ENCODE measurements around the gene SRCAP. TPM values are rescaled to one million over a fixed set of nuclear protein-coding genes. Genes with fewer than 3 reads are reported as not detected.
A peak's percentile ranks its signal among the peaks of the same experiment; 100 is the strongest.

The SRCAP gene
- total RNA-seq, 4 donors from 2014 or later = 43.8 to 135 (median 71.3) TPM

- Histone ChIP-seq H3K4me3 (no peak overlapping the region), H3K4me1 (peaks cover 4 to 26% (median 20%) of the 10 kb centered on the region in 4 donors), H3K27ac (peak overlapping the region in 2 of 4 donors; percentile 1 to 46), H3K27me3 (no peaks in the 10 kb centered on the region), H3K9me3 (no peaks in the 10 kb centered on the region), H3K36me3 (peaks cover 0 to 80% (median 44%) of the 10 kb centered on the region in 4 donors)
- intact Hi-C loops (cut with DNase I; ENCODE audit: low total_unique reads) (no loop called here), in situ Hi-C loops (cut with MboI; ENCODE audit: low pct_ligation_motif_present in 1 of 4, low pct_unique_long_range_greater_than_20kb in 1 of 4, low sequenced_read_pairs in 3 of 4) (no loop called here)
- TF ChIP-seq POLR2AphosphoS5 (IDR thresholded peaks at IDR 0.05) = peak in 1 of 3 donors; percentile 17
- no peak for TF ChIP-seq POLR2A (IDR thresholded peaks at IDR 0.05)
- TF ChIP-seq EP300 (IDR thresholded peaks at IDR 0.05; ENCODE audit: low read depth) = no peak
- WGBS, 2 donors (ENCODE audit: low coverage in 1 of 2) = 80% methylated on average over 1 of the region's 1 CpG
- no peak for DNase-seq
These were observed 22.6 kb downstream of the SRCAP start for GRCh38 chr16:30721606-30722005.

GRCh38 chr16:30722443-30722842 is 23.5 kb downstream of the SRCAP start:
- Histone ChIP-seq H3K27ac (peak overlapping the region in 2 of 4 donors; percentile 7 to 46), H3K27me3 (no peaks in the 10 kb centered on the region), H3K36me3 (peaks cover 0 to 73% (median 41%) of the 10 kb centered on the region in 4 donors), H3K9me3 (no peaks in the 10 kb centered on the region), H3K4me1 (peaks cover 4 to 28% (median 21%) of the 10 kb centered on the region in 4 donors), H3K4me3 (no peak overlapping the region)
- 67 to 70% methylated on average over 3 to 6 of the region's 6 CpGs for WGBS, 2 donors (ENCODE audit: low coverage in 1 of 2)
- intact Hi-C loops (cut with DNase I; ENCODE audit: low total_unique reads) (no loop called here), in situ Hi-C loops (cut with MboI; ENCODE audit: low pct_ligation_motif_present in 1 of 4, low pct_unique_long_range_greater_than_20kb in 1 of 4, low sequenced_read_pairs in 3 of 4) (no loop called here)
- no peak for DNase-seq
- TF ChIP-seq EP300 (IDR thresholded peaks at IDR 0.05; ENCODE audit: low read depth) (no peak), CTCF (IDR thresholded peaks at IDR 0.05) (peak in 1 of 5 experiments; percentile 21), POLR2A (IDR thresholded peaks at IDR 0.05) (no peak)

GRCh38 chr16:30722916-30723315 is 23.9 kb downstream of the SRCAP start:
- H3K4me1 ChIP-seq = peaks cover 4 to 28% (median 21%) of the 10 kb centered on the region in 4 donors
- H3K36me3 ChIP-seq = peaks cover 0 to 72% (median 39%) of the 10 kb centered on the region in 4 donors
- in situ Hi-C loops (cut with MboI; ENCODE audit: low pct_ligation_motif_present in 1 of 4, low pct_unique_long_range_greater_than_20kb in 1 of 4, low sequenced_read_pairs in 3 of 4) (no loop called here), intact Hi-C loops (cut with DNase I; ENCODE audit: low total_unique reads) (no loop called here)
- peak overlapping the region in 2 of 4 donors; percentile 7 to 46 for H3K27ac ChIP-seq
- no peak for DNase-seq
- WGBS, 2 donors (ENCODE audit: low coverage in 1 of 2) = 83% methylated on average over 10 of the region's 10 CpGs; no CpG with 5 or more reads in 1 of the 2 donors
- H3K9me3 ChIP-seq = no peaks in the 10 kb centered on the region
- TF ChIP-seq POLR2AphosphoS5 (IDR thresholded peaks at IDR 0.05) (no peak), CTCF (IDR thresholded peaks at IDR 0.05) (no peak), POLR2A (IDR thresholded peaks at IDR 0.05) (no peak), EP300 (IDR thresholded peaks at IDR 0.05; ENCODE audit: low read depth) (no peak)
- H3K27me3 ChIP-seq = no peaks in the 10 kb centered on the region
- H3K4me3 ChIP-seq = no peak overlapping the region

GRCh38 chr16:30723725-30724355 is 24.9 kb downstream of the SRCAP start:
- intact Hi-C loops (cut with DNase I; ENCODE audit: low total_unique reads) = no loop called here
- TF ChIP-seq POLR2A (IDR thresholded peaks at IDR 0.05) (no peak), EP300 (IDR thresholded peaks at IDR 0.05; ENCODE audit: low read depth) (no peak), CTCF (IDR thresholded peaks at IDR 0.05) (no peak), POLR2AphosphoS5 (IDR thresholded peaks at IDR 0.05) (no peak)
- H3K27me3 ChIP-seq = no peaks in the 10 kb centered on the region
- H3K4me3 ChIP-seq = no peak overlapping the region
- no peaks in the 10 kb centered on the region for H3K9me3 ChIP-seq
- peaks cover 0 to 65% (median 35%) of the 10 kb centered on the region in 4 donors for H3K36me3 ChIP-seq
- DNase-seq = no peak
- H3K4me1 ChIP-seq = peaks cover 4 to 30% (median 21%) of the 10 kb centered on the region in 4 donors
- WGBS, 2 donors (ENCODE audit: low coverage in 1 of 2) = 93 to 98% methylated on average over 6 to 12 of the region's 12 CpGs
- H3K27ac ChIP-seq = peak overlapping the region; percentile 71 to 81 (median 77)
- in situ Hi-C loops (cut with MboI; ENCODE audit: low pct_ligation_motif_present in 1 of 4, low pct_unique_long_range_greater_than_20kb in 1 of 4, low sequenced_read_pairs in 3 of 4) = no loop called here

Measured in transverse colon (tissue), 4 donors.